ENCODE measurements around the gene TFEB. TPM values are rescaled to one million over a fixed set of nuclear protein-coding genes. Genes with fewer than 3 reads are reported as not detected.
A peak's percentile ranks its signal among the peaks of the same experiment; 100 is the strongest.

The TFEB gene
- total and polyA plus RNA-seq, 4 donors, result 1.1 to 6.2 (median 3.8) TPM

DNA sequence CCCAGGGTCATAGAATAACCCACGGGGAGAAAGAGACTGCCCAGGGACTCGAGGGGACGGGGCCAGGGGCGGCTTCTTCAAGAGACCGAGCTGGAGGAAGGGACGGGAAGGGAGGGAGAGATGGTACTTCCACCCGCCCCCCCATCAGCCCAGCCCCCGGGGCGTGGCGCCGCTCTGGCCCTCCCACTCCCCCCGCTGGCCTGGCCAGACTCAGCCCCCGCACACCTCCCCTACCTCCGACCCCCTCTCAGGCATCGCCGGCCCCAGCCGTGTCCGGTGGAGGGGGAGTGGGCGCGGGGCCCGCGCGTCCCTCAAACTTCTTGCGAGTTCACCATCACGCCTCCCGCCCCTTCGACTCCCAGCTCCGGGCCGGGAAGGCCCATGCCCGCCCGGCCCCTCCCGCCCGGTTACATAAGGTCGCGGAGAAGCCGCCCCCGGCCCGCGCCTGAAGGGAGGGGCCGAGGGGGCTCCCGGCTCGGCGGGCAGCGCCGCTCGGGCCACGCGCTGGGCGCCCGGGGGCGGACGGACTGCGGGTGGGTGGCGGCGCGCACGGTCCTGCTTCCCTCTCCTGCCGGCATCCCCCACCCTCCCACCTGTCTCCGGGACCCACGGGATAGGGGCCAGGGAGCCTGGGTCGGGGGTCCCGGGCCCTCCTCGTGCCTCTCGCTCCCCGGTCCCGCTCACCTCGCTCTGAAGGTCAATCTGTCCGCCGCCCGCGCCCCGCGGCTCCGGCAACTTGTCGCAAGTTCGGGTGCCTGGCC lies 562 bp downstream of the TFEB start:
- peak; percentile 52 for DNase-seq (ENCODE audit: low spot score)
- TF ChIP-seq NR2F2 (IDR thresholded peaks at IDR 0.05) (no peak), SP1 (IDR thresholded peaks at IDR 0.05) (no peak)
- under 1% methylated on average over 76 of the region's 76 CpGs for WGBS
- Histone ChIP-seq H3K27me3 (ENCODE audit: control insufficient read depth in 4 of 4, insufficient read depth in 4 of 4, low read length in 3 of 4) (no peaks in the 10 kb centered on the region), H3K4me3 (ENCODE audit: low read depth in 1 of 3, low read length in 3 of 3) (peak overlapping the region; percentile 62 to 84 (median 77)), H3K9me3 (ENCODE audit: control insufficient read depth in 4 of 4, low read length in 3 of 4) (no peaks in the 10 kb centered on the region), H3K4me1 (ENCODE audit: control insufficient read depth in 4 of 4, insufficient read depth in 4 of 4, low read length in 3 of 4) (peaks cover 0 to 13% (median 7%) of the 10 kb centered on the region in 4 donors), H3K27ac (ENCODE audit: low read depth in 1 of 2, low read length in 2 of 2) (peak overlapping the region; percentile 81 to 90), H3K9ac (ENCODE audit: low read depth in 1 of 2, low read length in 2 of 2) (peak overlapping the region in 1 of 2 donors; percentile 47), H3K36me3 (ENCODE audit: control insufficient read depth in 4 of 4, insufficient read depth in 3 of 4, low read depth in 1 of 4, low read length in 3 of 4) (no peaks in the 10 kb centered on the region)

DNA sequence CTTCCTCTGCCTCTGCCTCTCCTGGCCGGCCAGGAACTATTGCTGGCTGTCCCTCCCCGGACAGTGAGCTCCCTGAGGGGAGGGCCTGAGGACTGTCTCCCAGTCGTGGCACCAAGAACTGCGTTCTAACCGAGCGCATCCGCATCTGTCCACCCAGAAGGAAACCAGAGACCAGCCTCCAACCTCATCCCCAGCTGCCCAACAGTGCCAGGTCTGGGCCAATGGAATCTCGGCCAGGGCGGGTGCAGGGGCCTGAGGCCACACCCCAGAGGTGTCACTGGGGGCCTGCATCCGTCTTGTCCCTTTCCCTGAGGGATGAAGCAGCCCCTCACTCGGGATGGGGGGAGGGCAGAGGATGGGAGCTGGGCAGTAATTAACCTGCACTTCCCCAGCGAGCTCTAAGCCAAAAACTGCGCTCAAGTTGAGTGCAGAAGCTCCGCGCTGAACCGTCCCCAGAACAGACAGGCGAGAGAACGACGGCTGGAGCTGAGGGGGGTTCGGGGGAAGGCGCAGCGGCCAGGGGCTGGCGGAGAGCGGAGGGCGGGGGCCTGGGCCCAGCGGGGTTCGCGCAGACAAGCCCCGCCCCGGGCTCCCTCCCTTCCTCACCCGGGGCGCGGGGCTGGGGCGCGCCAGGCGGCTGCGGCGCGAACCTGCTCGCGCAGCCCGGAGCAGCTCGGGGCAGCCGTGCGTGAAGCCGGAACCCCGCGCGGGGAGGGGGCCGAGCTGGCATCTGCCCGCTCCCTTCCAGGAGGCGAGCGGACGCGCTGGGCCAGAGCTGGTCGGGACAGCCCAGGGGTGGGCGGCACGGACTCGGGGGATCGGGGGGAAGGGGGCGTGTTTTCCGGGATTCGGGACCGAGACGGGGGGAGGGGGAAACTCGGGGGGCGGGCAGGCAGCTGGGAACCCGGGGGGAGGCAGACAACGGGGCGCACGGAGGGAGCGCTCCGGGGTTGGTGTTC lies 1.4 kb downstream of the TFEB start:
- TF ChIP-seq SP1 (IDR thresholded peaks at IDR 0.05), result no peak
- TF ChIP-seq YY1 (IDR thresholded peaks at IDR 0.05), result no peak
- TF ChIP-seq, protein P1, sequence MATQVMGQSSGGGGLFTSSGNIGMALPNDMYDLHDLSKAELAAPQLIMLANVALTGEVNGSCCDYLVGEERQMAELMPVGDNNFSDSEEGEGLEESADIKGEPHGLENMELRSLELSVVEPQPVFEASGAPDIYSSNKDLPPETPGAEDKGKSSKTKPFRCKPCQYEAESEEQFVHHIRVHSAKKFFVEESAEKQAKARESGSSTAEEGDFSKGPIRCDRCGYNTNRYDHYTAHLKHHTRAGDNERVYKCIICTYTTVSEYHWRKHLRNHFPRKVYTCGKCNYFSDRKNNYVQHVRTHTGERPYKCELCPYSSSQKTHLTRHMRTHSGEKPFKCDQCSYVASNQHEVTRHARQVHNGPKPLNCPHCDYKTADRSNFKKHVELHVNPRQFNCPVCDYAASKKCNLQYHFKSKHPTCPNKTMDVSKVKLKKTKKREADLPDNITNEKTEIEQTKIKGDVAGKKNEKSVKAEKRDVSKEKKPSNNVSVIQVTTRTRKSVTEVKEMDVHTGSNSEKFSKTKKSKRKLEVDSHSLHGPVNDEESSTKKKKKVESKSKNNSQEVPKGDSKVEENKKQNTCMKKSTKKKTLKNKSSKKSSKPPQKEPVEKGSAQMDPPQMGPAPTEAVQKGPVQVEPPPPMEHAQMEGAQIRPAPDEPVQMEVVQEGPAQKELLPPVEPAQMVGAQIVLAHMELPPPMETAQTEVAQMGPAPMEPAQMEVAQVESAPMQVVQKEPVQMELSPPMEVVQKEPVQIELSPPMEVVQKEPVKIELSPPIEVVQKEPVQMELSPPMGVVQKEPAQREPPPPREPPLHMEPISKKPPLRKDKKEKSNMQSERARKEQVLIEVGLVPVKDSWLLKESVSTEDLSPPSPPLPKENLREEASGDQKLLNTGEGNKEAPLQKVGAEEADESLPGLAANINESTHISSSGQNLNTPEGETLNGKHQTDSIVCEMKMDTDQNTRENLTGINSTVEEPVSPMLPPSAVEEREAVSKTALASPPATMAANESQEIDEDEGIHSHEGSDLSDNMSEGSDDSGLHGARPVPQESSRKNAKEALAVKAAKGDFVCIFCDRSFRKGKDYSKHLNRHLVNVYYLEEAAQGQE (IDR thresholded peaks at IDR 0.05), result no peak
- TF ChIP-seq GABPA (IDR thresholded peaks at IDR 0.05 in 1 of 2, conservative IDR thresholded peaks at IDR 0.05 in 1 of 2), result no peak
- WGBS, result 5% methylated on average over 73 of the region's 73 CpGs
- Histone ChIP-seq H3K9ac (ENCODE audit: low read depth in 1 of 2, low read length in 2 of 2) (peak overlapping the region in 1 of 2 donors; percentile 18), H3K9me3 (ENCODE audit: control insufficient read depth in 4 of 4, low read length in 3 of 4) (no peaks in the 10 kb centered on the region), H3K4me3 (ENCODE audit: low read depth in 1 of 3, low read length in 3 of 3) (peak overlapping the region; percentile 63 to 84 (median 77)), H3K27me3 (ENCODE audit: control insufficient read depth in 4 of 4, insufficient read depth in 4 of 4, low read length in 3 of 4) (no peaks in the 10 kb centered on the region), H3K4me1 (ENCODE audit: control insufficient read depth in 4 of 4, insufficient read depth in 4 of 4, low read length in 3 of 4) (peaks cover 0 to 13% (median 7%) of the 10 kb centered on the region in 4 donors), H3K36me3 (ENCODE audit: control insufficient read depth in 4 of 4, insufficient read depth in 3 of 4, low read depth in 1 of 4, low read length in 3 of 4) (no peaks in the 10 kb centered on the region), H3K27ac (ENCODE audit: low read depth in 1 of 2, low read length in 2 of 2) (peak overlapping the region; percentile 81 to 90)
- DNase-seq (ENCODE audit: low spot score), result no peak

DNA sequence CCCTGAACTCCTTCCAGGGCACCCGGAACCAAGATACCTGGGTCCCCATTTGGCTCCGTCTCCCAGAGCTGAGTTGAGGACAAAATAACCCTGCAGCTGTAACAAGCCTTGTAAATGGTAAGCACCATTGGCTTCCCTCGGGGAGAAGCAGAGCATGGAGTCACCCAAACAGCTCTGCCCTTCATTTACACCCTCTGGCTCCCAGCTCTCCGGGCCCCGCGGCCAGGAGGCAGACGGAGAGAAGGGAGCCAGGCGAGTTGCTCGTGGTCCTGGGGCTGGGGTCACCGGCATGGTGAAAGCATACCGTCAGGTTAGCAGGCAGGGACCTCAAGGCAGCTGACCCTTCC lies 2.1 kb downstream of the TFEB start:
- H3K4me3 ChIP-seq (ENCODE audit: low read depth in 1 of 3, low read length in 3 of 3), result no peak overlapping the region
- no peak for DNase-seq (ENCODE audit: low spot score)
- H3K36me3 ChIP-seq (ENCODE audit: control insufficient read depth in 4 of 4, insufficient read depth in 3 of 4, low read depth in 1 of 4, low read length in 3 of 4), result no peaks in the 10 kb centered on the region
- no peaks in the 10 kb centered on the region for H3K9me3 ChIP-seq (ENCODE audit: control insufficient read depth in 4 of 4, low read length in 3 of 4)
- H3K27ac ChIP-seq (ENCODE audit: low read depth in 1 of 2, low read length in 2 of 2), result peak overlapping the region; percentile 81 to 90
- TF ChIP-seq FOXA1 (IDR thresholded peaks at IDR 0.05), result no peak
- TF ChIP-seq, protein P1 (IDR thresholded peaks at IDR 0.05), result no peak
- TF ChIP-seq, protein P2, sequence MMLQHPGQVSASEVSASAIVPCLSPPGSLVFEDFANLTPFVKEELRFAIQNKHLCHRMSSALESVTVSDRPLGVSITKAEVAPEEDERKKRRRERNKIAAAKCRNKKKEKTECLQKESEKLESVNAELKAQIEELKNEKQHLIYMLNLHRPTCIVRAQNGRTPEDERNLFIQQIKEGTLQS (IDR thresholded peaks at IDR 0.05), result no peak
- no peak overlapping the region for H3K9ac ChIP-seq (ENCODE audit: low read depth in 1 of 2, low read length in 2 of 2)
- H3K27me3 ChIP-seq (ENCODE audit: control insufficient read depth in 4 of 4, insufficient read depth in 4 of 4, low read length in 3 of 4), result no peaks in the 10 kb centered on the region
- peaks cover 0 to 13% (median 8%) of the 10 kb centered on the region in 4 donors for H3K4me1 ChIP-seq (ENCODE audit: control insufficient read depth in 4 of 4, insufficient read depth in 4 of 4, low read length in 3 of 4)
- 71% methylated on average over 11 of the region's 11 CpGs for WGBS

Measured in liver (tissue), 9 donors.